GM18858 (cell line): ENCODE data around the gene C3orf62.
"Not testable (repeated sequence)": the region's sequence is repeated elsewhere in the genome, so short reads cannot be mapped to it uniquely, and the experiment has no call there.

Experiments
- ATAC-seq: cut with Tn5 transposase; IDR thresholded peaks from one replicate; pipeline ENCODE4 v1.9.1; 2021; ENCODE audit not compliant: unreplicated experiment

C3orf62 gene

DNA sequence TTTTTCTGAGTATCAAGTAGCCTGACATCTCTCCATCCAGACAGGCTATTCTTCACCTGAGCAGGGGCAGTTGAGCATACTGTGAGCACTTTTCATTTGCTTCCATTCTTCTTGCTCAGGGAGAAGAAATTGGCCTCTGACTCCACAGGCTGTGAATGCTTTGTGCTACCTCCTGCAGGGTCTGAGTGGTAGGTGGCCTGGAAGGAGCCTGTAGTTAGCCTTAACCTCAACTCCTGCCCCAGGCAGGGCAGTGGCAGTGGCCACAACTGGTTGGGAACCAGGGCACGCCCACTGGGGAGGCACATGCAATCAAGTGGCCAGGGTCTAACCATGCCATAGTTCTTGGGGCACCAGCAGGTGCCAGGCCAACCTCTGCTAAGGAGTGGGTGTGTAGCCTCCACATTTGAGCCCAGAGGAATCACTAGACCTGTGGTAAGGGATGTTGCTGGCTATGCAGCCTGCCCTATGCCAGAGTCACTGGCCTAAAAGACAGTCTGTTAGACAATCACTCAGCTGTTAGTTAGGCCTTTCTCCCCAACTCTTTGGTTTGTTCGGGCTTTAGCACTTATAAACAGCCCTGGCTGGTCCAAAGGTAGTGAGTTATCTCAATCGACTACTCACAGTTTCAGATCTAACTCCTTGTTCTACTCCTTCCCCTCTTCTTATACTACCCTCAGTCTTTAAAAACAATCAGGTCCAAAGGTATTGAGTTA, 7.4 kb downstream of the C3orf62 start:
- no peak for ATAC-seq

DNA sequence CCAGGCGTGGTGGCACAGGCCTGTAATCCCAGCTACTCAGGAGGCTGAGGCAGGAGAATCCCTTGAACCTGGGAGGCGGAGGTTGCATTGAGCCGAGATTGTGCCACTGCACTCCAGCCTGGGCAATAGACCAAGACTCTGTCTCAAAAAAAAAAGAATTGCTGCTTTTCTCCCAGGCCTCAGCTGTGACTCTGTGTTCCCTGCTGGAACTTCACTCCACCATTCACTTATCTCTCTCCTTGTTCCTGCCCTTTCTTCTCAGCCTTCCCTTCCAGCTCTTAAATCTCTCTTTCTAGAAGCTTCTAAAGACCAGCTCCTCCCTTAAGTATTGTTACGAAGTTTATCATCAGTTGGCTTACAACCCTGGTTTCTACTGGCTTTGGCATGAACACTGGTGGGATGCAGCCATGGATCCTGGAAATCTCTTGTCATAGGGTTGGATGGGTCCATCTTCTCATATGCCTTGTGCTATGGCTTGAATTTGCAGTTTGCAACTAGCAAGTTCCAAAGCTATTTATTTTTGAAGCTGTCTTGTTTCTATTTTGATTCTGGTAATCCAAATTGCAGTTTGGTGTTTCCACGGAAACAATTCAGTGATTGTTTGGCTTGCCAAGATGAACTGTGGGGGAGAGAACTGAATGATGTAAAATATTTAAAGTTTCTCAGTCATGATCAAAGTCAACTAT, 10.5 kb downstream of the C3orf62 start:
- ATAC-seq = no peak

DNA sequence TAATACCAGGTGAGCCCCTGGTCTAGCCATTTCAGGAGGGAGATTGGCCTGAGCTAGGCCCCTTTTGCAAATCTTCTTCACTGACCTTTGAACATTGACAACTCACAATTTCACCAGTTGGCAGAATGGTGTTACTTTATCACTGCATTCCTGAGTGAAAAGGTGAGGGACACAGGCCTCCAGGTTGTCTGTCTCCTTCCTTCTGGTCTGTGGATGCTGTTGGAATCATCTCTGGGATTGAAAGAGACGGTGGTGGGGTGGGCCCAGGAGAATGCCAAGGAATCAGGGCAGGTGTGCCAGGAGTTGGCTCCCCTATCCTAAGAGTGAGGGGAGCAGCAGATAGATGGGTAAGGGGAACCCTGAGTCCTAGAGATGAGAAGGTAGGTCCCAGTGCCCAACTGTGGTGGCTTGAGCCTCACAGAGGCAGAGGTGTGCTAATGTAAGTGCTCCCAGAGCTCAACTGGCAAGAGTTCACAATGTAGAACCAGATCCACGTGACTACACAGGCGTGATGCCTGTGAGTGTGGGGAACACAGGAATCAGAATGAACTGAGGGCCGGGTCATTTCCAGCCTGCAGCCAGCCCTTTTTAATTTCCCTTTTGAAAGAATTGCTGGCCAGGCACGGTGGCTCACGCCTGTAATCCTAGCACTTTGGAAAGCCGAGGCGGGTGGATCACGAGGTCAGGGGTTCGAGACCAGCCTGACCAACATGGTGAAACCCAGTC, 11.2 kb downstream of the C3orf62 start:
- ATAC-seq = no peak

DNA sequence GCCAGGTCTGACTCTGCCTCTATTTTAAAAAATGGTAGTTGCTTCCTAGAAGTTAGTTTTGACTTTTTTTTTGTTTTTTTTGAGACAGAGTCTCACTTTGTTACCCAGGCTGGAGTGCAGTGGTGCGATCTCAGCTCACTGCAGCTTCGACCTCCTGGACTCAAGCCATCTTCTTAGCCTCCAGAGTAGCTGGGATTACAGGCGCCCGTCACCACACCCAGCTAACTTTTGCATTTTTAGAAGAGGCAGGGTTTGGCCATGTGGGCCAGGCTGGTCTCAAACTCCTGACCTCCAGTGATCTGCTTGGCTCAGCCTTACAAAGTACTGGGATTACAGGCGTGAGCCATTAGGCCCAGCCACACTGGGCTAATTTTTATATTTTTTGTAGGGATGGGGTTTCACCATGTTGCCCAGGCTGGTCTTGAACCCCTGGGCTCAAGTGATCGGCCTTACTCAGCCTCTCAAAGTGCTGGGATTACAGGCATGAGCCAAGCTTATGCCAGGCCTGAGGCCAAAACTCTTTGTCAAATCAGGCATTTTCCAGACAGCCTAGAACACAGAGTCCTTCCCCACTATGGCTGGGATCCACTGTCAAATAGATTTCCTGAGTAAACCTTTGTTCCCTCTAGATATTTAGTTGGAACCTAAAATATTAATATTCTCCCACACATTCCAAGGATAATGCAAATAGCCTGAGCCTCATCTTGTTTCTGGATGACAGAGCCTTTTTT, 13.7 kb downstream of the C3orf62 start:
- ATAC-seq = no peak

DNA sequence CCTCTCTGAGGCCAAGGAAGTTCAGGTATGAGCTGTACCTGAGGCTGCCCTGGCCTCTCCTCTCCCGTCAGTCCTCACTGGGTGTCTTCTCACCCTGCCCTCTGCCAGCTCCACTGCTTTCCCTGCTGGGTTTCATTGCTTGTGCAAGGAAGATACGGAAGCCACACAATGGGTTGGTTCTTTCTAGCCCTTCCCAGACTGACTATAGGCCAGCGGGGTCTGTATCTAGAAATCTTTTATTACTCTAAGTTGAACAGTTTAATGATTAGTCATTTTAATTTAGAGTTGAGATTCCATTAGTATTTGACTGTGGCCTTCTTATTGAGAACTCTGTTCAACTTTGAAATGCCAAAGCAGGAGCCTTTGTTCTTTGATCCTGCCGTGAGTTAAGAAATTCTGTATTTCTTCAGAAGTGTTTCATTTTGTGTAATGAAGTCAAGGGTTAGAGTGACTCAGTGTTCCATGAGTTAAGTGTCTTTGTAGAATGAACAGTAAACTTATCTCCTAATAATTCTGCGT, 16.2 kb downstream of the C3orf62 start:
- no peak for ATAC-seq

DNA sequence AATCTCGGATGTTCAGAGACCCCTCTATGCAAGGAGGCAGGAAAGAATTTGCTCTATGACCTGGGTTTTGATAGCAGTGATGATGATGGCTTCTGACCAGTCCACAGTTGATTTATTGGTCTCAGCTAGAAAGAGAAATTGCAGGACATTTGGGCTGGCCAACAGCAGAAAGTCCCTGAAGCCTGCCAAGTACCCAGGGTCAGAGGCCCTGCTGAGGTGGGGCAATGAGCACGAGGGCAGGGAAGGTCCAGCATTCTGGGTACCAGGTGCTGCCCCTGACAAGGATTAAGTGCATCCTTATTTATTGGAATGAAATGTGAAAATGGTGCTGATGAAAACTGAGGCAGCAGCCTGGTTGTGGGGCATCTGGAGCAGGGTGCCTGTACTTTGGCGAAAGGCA, 19.8 kb downstream of the C3orf62 start:
- no peak for ATAC-seq

DNA sequence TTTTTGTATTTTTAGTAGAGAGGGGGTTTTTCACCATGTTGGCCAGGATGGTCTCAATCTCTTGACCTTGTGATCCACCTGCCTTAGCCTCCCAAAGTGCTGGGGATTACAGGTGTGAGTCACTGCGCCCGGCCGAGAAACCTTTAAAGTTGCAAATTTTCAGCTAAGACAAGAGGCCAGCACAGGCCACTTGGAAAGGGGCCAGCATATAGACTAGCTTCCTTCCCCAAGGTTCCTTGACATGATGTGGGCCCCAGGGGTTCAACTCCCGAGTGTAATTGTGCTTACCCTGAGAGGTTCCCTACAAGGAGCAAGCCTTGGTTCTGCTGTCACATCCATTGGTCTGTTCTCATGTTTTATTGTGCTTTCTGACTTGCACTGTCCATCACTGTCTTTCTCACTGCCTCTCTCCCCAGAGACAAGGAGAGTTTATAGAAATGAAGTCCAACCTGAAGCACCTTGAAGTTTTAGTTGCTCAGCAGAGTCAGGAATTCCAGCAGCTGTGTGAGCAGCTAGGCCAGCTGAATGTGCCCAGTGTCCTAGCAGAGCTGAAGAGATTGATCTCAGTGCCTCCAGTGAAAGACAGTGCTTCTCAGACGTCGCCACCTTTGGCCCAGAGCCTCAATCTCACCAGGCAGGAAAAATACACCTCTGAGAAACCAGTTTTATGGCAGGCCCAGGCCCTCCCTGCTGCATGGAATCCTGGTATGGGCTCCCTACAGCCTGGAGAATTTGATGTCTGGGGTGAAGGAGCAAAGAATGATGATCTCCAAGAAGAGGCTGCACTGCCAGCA, 21.1 kb downstream of the C3orf62 start:
- ATAC-seq = no peak

DNA sequence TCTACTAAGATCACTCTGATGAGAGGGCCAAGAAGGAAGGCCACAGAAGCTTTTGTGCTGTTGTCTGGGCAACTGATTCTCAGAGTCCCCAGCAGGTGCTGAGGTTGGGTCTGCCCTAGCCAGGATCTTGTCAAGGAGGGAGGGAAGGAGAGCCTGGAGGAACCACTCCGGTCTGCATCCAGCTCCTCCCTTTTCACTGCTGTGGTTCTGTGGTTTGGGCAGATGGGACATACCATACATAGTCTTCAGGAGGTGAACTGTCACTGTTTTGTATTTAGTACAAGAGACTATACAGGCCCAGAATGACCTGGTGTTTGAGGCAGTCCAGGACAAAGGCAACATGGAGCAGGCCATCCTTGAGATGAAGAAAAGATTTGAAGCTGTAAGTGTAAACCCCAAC, 21.9 kb downstream of the C3orf62 start:
- ATAC-seq = no peak

DNA sequence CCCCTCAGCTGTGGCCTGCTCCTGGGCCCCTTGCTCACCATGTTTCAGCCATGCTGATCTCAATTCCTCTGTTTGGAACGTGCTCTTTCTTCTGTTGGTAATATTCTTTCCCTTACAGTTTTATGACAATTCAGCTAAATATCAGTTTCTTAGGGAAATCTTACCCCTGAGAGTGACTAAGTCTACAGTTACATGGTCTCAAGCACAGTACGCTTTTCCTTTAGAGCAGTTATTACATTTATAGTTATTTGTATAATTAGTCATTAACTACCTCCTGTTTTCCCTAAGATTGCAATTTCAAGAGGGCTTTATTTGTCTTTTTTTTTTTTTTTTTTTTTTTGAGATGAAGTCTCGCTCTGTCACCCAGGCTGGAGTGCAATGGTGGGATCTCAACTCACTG, 23.5 kb downstream of the C3orf62 start:
- ATAC-seq = no peak

DNA sequence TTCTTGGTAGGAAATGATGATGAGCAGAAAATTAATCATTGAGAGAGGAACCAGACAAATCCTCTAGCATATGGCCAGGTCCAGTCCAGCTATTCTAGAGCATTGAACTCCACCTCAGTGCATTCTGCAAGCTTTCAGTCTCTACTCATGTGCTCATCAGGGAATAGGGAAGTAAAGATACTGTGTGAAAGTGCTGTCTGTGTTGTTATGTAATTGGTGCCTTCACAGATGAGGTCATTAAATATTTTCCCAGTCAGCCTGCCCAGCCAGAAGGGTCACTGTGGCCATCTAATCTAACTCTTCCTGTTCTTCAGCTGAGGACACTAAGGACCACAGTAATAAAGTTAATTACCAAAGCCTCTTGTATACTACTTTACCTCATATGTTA, 28.2 kb downstream of the C3orf62 start:
- ATAC-seq = no peak

DNA sequence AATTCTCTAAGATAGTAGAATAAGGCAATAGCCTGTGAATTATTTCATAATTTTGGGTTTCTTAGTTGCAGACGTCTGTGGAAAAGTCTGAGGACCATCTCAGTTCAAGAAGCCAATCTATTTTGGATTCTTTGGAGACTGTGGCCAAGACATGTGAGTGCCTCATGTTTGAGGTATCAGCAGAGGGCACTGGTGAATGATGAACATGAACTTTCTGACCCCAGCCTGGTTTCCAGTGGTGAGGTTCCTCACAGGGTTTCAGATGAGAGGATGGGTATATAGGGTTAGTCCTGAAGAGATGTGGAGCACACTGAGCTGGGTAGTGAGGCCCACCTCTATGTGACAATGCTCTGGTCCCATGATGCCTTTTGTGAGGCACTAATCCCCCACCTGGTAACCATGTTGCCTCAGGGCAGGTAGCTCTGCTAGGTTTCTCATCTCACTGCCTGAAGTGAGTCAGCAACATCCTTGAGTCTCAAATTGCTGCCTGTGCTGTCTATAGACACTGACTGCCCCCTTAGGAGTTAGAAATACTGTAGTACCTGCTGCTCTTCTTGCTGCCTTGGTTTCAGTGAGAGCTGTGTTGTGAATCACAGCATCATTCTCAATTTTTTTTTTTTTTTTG, 32.3 kb downstream of the C3orf62 start:
- no peak for ATAC-seq

DNA sequence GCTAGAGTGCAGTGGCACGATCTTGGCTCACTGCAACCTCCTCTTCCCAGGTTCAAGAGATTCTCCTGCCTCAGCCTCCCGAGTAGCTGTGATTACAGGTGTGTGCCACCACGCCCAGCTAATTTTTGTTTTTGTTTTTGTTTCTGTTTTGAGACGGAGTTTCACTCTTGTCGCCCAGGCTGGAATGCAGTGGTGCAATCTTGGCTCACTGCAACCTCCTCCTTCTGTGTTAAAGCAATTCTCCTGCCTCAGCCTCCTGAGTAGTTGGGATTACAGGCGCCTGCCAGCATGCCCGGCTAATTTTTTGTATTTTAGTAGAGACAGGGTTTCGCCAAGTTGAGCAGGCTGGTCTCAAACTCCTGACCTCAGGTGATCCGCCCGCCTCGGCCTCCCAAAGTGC, 36.9 kb downstream of the C3orf62 start:
- not testable (repeated sequence) for ATAC-seq

DNA sequence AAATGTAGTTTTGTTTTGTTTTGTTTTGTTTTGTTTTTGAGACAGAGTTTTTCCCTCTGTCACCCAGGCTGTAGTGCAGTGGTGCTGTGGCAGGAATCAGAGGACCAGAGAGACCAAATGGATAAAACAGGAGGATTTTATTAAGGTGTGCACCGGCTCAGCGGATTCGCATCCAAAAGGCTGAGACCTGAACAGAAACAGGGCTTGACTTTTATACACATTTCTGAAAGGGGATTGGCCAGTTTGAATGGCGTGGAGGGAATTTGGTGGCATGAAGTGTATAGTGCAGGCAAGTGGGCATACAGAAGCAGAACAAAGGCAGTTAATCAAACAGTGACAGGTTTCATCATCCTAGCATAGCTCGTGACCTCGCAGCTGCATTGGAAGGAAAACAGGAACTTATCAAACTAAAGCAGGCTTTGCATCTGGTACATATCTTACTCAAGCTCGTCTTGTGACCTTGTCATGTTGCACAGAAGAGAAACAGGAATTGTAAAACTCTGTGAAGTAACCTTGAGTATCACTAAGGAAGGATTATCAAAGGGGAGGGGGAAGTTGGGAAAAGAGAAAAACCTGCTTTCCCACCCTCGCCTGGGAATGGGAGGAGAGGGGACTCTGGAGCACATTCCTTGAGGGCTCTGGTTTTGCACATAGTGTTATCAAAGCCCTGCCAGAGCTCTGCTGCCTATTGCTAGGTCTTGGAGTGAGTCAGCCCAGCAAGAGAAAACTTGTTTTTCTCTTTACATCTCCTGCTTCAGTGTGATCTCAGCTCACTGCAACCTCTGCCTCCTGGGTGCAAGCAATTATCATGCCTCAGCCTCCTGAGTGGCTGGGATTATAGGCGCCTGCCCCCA, 38.5 kb downstream of the C3orf62 start:
- ATAC-seq = no peak

DNA sequence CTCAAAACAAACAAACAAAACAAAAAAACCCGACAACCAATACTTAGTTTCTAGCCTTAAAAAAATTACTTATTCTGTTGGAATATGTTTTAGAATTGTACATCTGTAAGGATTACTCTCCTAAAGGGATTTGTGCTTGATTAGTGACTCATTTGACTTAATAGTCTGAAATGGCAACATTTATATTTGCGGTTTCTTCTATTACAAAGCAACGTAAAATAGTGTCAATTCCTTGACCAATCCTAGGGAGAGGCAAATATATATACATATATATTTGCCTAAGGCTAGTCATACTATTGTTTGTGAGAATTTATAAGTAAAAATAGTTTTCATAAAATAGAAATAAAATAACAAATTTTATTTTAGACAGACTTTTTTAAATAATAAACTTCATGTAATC, 39.7 kb downstream of the C3orf62 start:
- no peak for ATAC-seq

DNA sequence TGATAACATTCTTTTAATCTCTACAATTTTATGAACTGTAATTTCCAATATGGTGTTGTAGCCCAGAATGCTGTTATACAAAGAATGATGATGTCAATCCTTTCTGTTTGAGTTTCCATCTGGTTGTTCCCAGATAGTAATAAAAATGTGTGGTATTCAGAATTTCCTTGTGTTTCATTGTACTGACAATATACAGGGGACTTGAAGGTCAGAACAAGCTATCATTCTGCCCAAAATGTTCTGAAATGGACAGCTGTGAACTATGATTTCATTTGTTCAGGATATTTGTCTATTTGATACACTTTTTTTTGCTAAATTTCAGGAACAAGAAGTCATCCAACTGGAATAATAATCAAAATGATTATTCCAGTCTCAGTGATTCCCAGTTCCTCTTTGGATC, 40.8 kb downstream of the C3orf62 start:
- no peak for ATAC-seq

DNA sequence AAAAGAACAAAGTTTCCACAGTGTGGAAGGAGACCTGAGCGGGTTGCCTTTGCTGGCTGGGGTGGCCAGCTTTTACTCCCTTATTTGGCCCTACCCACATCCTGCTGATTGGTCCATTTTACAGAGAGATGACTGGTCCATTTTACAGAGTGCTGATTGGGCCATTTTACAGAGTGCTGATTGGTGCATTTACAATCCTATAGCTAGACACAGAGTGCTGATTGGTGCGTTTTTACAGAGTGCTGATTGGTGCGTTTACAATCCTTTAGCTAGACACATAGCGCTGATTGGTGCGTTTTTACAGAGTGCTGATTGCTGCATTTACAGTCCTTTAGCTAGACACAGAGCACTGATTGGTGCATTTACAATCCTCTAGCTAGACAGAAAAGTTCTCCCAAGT, 48.2 kb downstream of the C3orf62 start:
- ATAC-seq = not testable (repeated sequence)

DNA sequence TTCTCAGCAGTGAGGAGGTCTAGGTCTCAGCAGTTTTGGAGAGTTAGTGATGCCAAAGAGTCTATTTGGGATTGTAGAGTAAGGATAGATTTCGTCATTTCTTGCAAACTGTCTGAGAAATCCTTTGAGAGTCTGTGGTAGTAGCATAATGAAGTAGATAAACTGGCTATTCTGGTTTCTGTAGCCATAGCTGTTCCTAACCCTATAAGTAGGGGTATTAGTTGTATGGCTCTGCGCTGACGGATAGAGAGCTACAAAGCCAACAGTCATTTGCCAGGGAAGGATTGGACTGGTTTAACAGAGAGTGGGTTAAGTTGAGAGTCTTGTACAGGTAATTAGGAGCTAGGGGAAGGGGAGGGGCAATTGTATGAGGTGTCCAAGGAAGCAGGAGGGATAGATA, 55.0 kb downstream of the C3orf62 start:
- ATAC-seq = no peak

DNA sequence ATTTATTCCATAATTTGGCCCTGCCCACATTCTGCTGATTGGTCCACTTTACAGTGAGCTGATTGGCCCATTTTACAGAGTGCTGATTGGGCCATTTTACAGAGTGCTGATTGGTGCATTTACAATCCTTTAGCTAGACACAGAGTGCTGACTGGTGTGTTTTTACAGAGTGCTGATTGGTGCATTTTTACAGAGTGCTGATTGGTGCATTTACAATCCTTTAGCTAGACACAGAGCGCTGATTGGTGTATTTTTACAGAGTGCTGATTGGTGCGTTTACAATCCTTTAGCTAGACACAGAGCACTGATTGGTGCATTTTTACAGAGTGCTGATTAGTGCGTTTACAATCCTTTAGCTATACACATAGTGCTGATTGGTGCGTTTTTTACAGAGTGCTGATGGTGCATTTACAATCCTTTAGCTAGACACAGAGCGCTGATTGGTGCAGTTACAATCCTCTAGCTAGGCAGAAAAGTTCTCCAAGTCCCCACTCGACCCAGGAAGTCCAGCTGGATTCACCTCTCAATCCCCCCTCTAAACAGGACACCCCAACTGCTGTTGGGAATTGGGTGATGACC, 56.0 kb downstream of the C3orf62 start:
- not testable (repeated sequence) for ATAC-seq

DNA sequence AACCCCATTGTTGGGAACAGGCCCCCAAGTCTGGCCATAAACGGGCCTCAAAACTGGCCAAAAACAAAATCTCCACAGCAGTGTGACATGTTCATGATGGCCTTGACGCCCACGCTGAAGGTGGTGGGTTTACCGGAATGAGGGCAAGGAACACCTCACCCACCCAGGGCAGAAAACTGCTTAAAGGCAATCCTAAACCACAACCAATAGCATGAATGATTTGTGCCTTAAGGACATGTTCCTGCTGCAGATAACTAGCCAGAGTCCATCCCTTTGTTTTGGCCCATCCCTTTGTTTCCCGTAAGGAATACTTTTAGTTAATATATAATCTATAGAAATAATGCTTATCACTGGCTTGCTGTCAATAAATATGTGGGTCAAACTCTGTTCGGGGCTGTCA, 57.9 kb downstream of the C3orf62 start:
- no peak for ATAC-seq
